OCI-LY7 (cell line): ENCODE data around the gene ZNF598.

ENCODE experiments used
- CTCF ChIP-seq: fragments of 200-600 bp; sonication (generic); conservative IDR thresholded peaks from 2 replicates; pipeline ENCODE4 v1.5.1; 2014; ENCODE audit warnings: mild to moderate bottlenecking, antibody characterized with exemption, low read length, moderate library complexity, mixed read lengths
- EZH2phosphoT487 ChIP-seq: fragments of 200-600 bp; sonication (generic); IDR thresholded peaks from 2 replicates; pipeline ENCODE4 v1.6.1; 2018; ENCODE audit warnings: low read depth, borderline replicate concordance, mild to moderate bottlenecking, mixed run types, antibody characterized with exemption, low read length, moderate library complexity, mixed read lengths

- TF ChIP-seq CTCF (no peak), EZH2phosphoT487 (no peak)
Measured at GRCh38 chr16:1991948-1992703, 17.5 kb downstream of the ZNF598 start.
